ENCODE results near the gene COL4A1. TPM values are rescaled to one million over a fixed set of nuclear protein-coding genes. Genes with fewer than 3 reads are reported as not detected.

The COL4A1 gene
- total RNA-seq, 2 experiments from 2014 or later, result 0.06 to 0.12 TPM

- no peak for DNase-seq
- no peak overlapping the region for H3K4me3 Mint-ChIP-seq
- ChIA-PET CTCF (no interaction called here), POLR2A (no interaction called here)
- no peaks in the 10 kb centered on the region for H3K36me3 Mint-ChIP-seq (ENCODE audit: low read depth)
- H3K4me1 Mint-ChIP-seq, result no peaks in the 10 kb centered on the region
- H3K27me3 Mint-ChIP-seq, result no peaks in the 10 kb centered on the region
- no peak overlapping the region for H3K27ac Mint-ChIP-seq
- no peaks in the 10 kb centered on the region for H3K9me3 Mint-ChIP-seq
These were observed 200.2 kb downstream of the COL4A1 start for GRCh38 chr13:110106726-110107125.

DNA sequence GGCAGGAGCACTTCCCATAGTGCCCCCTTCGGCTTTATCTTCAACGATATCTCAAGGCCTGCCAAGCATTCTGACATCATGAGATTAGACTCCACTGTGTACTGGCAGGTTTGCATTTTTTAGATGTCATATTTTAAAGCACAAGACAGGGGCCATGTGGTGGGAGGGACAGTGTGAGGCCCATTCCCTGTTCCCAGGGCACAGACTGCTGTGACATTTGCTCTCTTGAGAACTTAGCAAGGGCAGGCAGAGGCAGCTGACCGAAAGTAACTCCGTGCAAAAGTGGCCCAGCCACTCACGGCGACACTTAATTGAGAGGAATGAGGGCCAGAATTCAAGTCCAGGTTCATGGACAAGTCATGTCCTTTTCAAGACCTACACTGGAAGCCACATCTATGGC, 201.8 kb downstream of the COL4A1 start:
- Mint-ChIP-seq H3K9me3 (peaks cover 4% of the 10 kb centered on the region), H3K27me3 (no peaks in the 10 kb centered on the region), H3K36me3 (ENCODE audit: low read depth) (no peaks in the 10 kb centered on the region), H3K4me3 (no peak overlapping the region), H3K27ac (no peak overlapping the region), H3K4me1 (no peaks in the 10 kb centered on the region)
- ChIA-PET CTCF (no interaction called here), POLR2A (no interaction called here)
- no peak for DNase-seq

DNA sequence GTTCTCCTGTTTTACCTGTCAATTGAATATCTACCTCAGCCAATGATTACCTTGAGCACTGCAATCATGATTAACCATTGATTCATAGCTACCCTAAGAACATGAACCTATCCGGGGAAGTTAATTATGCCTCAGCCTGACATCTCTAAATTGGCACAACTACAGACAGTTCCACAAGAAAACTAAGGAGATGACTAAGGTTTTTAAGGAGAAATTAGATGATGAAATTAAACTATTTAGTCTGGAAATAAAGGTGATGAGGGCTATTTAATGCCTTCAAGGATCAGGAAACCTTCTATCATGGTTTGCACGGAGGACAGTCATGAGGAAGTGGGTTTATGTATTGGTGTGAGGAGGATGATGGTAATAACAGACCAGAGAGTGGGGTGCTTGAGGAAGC, 203.4 kb downstream of the COL4A1 start:
- no peaks in the 10 kb centered on the region for H3K4me1 Mint-ChIP-seq
- H3K36me3 Mint-ChIP-seq (ENCODE audit: low read depth), result no peaks in the 10 kb centered on the region
- CTCF ChIA-PET, result interaction anchor here (0.6 kb wide), 1 partner anchor 96 kb away, joined by 3 read pairs; no protein-coding TSS in a partner anchor

GRCh38 chr13:110103026-110103425, 203.9 kb downstream of the COL4A1 start:
- no peak for DNase-seq
- H3K4me3 Mint-ChIP-seq, result no peak overlapping the region
- CTCF ChIA-PET, result no interaction called here
- H3K9me3 Mint-ChIP-seq, result peaks cover 9% of the 10 kb centered on the region
- H3K27me3 Mint-ChIP-seq, result no peaks in the 10 kb centered on the region
- no peak overlapping the region for H3K27ac Mint-ChIP-seq
- no peaks in the 10 kb centered on the region for H3K36me3 Mint-ChIP-seq (ENCODE audit: low read depth)
- H3K4me1 Mint-ChIP-seq, result no peaks in the 10 kb centered on the region
- POLR2A ChIA-PET, result no interaction called here

More for the DNA sequence above, 203.4 kb downstream of the COL4A1 start:
- DNase-seq, result no peak
- POLR2A ChIA-PET, result no interaction called here
- Mint-ChIP-seq H3K27ac (no peak overlapping the region), H3K27me3 (no peaks in the 10 kb centered on the region), H3K9me3 (peaks cover 7% of the 10 kb centered on the region), H3K4me3 (no peak overlapping the region)

- no peaks in the 10 kb centered on the region for H3K36me3 Mint-ChIP-seq (ENCODE audit: low read depth)
- CTCF ChIA-PET, result no interaction called here
- DNase-seq, result no peak
- H3K27me3 Mint-ChIP-seq, result no peaks in the 10 kb centered on the region
- H3K4me1 Mint-ChIP-seq, result no peaks in the 10 kb centered on the region
- no peak overlapping the region for H3K4me3 Mint-ChIP-seq
- peaks cover 9% of the 10 kb centered on the region for H3K9me3 Mint-ChIP-seq
- H3K27ac Mint-ChIP-seq, result no peak overlapping the region
- POLR2A ChIA-PET, result no interaction called here
These were observed 204.9 kb downstream of the COL4A1 start for GRCh38 chr13:110102053-110102452.

- Mint-ChIP-seq H3K9me3 (peaks cover 9% of the 10 kb centered on the region), H3K27ac (no peak overlapping the region), H3K4me1 (no peaks in the 10 kb centered on the region), H3K27me3 (no peaks in the 10 kb centered on the region), H3K36me3 (ENCODE audit: low read depth) (no peaks in the 10 kb centered on the region), H3K4me3 (no peak overlapping the region)
- ChIA-PET POLR2A (no interaction called here), CTCF (no interaction called here)
- DNase-seq, result no peak
These were observed 207.0 kb downstream of the COL4A1 start for GRCh38 chr13:110099922-110100321.

Small RNA genes within 50 kb of the gene (microRNA-seq; reads per million reads assigned to microRNA genes)
- not detected for gene MIR8073 (ENCODE audit: borderline microRNAs expressed, borderline replicate concordance)

Other genes starting within 250 kb of the COL4A1 start
- gene COL4A2, start 127 bp upstream of the COL4A1 start, total RNA-seq, result not detected